Right cardiac atrium (tissue), 5 donors: ENCODE data around the gene AP2A1. TPM values are rescaled to one million over a fixed set of nuclear protein-coding genes. Genes with fewer than 3 reads are reported as not detected.
"Not testable (repeated sequence)": the region's sequence is repeated elsewhere in the genome, so short reads cannot be mapped to it uniquely, and the experiment has no call there.

ENCODE experiments used
- ATAC-seq, 2 donors: fragments of 200-7000 bp; cut with Tn5 transposase; one replicate each; pipeline versions ENCODE4 v1.8.0 to v1.9.1; 2020; ENCODE audit warnings: moderate library complexity in 2 of 2, mild to moderate bottlenecking in 1 of 2
- DNase-seq, 3 donors: peaks; one replicate each; pipeline ENCODE4 v3.0.0-alpha.2; 2020
- H3K27ac ChIP-seq: one replicate; pipeline ENCODE4 v1.5.1; 2013; ENCODE audit warnings: mild to moderate bottlenecking, low read length, control low read depth, moderate library complexity
- H3K27me3 ChIP-seq: one replicate; pipeline ENCODE4 v1.6.1; 2013; ENCODE audit not compliant: control insufficient read depth, insufficient read depth
- H3K4me1 ChIP-seq: one replicate; pipeline ENCODE4 v1.6.1; 2013; ENCODE audit warnings: low read length; ENCODE audit not compliant: control insufficient read depth, insufficient read depth
- H3K4me3 ChIP-seq: one replicate; pipeline ENCODE4 v1.5.1; 2013; ENCODE audit warnings: low read length, control low read depth
- H3K9me3 ChIP-seq: one replicate; pipeline ENCODE4 v1.6.1; 2013; ENCODE audit warnings: low read length; ENCODE audit not compliant: control insufficient read depth
- WGBS: extraction: QIAGEN DNeasy Blood & Tissue Kit; methylation state at CpG from one replicate; pipeline ENCODE4 v1.1.7; 2013; 5-methylcytosine and 5-hydroxymethylcytosine counted together
- intact Hi-C, 4 donors: fragments of 100-400 bp; cut with DNase I; formaldehyde crosslinking; loops; one replicate each; pipeline versions ENCODE4 v1.11.0 to v1.14.0; 2022 to 2023
- long read RNA-seq, 4 donors: library from polyadenylated mRNA; unstranded; transcript quantifications; one replicate each; pipeline ENCODE4 v2.0.0, GENCODE V29; 2020 to 2021
- polyA plus RNA-seq: library from polyadenylated mRNA; stranded (reverse); fragments of 200-250 nt; gene quantifications from one replicate; pipeline ENCODE4 v1.2.3, GENCODE V29; 2013
- total RNA-seq, 4 donors: library from RNA; stranded (reverse); fragmentation: NEBNext Ultra II Directional; extraction: Animal tissue kit (Norgen Biotek cat#: 25700); gene quantifications; one replicate each; pipeline ENCODE4 v1.2.1, GENCODE V29; 2021
- donor health status: healthy with polysubstance abuse.
- donor health status: DM: no; HTN: yes; CAD: no.
- donor health status: DM: no; HTN: no; CAD: no.
- donor health status: DM: no; HTN: yes; CAD: no; lungs with severe emphysema.
- donor health status: DM: yes; HTN: yes; CAD: no.

Gene AP2A1
- total RNA-seq (10 to 100 TPM; 58.8 to 80.7 (median 73.7) TPM), polyA plus RNA-seq (50.8 TPM)
- long read RNA-seq, donor 1, transcript AP2A1-202 (24 exons, 3,286 nt), result major isoform, 19 of 165 reads
- long read RNA-seq, donor 1, transcript AP2A1-201 (23 exons, 3,388 nt), result minor isoform, 14 of 165 reads
- long read RNA-seq, donor 1, partial matches to known transcripts, result 122 of 165 reads
- long read RNA-seq, donor 1, other reads (novel, unspliced or antisense), result 9 of 165 reads
- long read RNA-seq, donor 2, transcript AP2A1-202 (24 exons, 3,286 nt), result major isoform, 35 of 100 reads
- long read RNA-seq, donor 2, transcript AP2A1-201 (23 exons, 3,388 nt), result minor isoform, 21 of 100 reads
- long read RNA-seq, donor 2, partial matches to known transcripts, result 40 of 100 reads
- long read RNA-seq, donor 2, other reads (novel, unspliced or antisense), result 1 of 100 reads
- long read RNA-seq, donor 3, transcript AP2A1-202 (24 exons, 3,286 nt), result major isoform, 16 of 109 reads
- long read RNA-seq, donor 3, transcript AP2A1-201 (23 exons, 3,388 nt), result minor isoform, 15 of 109 reads
- long read RNA-seq, donor 3, partial matches to known transcripts, result 65 of 109 reads
- long read RNA-seq, donor 3, other reads (novel, unspliced or antisense), result 13 of 109 reads
- long read RNA-seq, donor 4, transcript AP2A1-202 (24 exons, 3,286 nt), result major isoform, 18 of 67 reads
- long read RNA-seq, donor 4, transcript AP2A1-201 (23 exons, 3,388 nt), result minor isoform, 12 of 67 reads
- long read RNA-seq, donor 4, partial matches to known transcripts, result 34 of 67 reads
- long read RNA-seq, donor 4, other reads (novel, unspliced or antisense), result 3 of 67 reads

GRCh38 chr19:49766930-49767299, at the start of gene AP2A1:
Gene AP2A1 (plus strand): TSS chr19:49767001. CDS start chr19:49767134, 133 bp downstream.
- intact Hi-C loops, result loop anchor here in 1 of 4 donors (5.0 to 10.0 kb wide), 2 partner anchors 35 to 82 kb away; partner anchors contain the start of gene ADM5
- under 1% methylated on average over 38 of the region's 38 CpGs for WGBS
- DNase-seq, result no peak
- no peak for ATAC-seq
- Histone ChIP-seq H3K4me3 (peak within 1 kb of the TSS; percentile 56), H3K9me3 (no peaks in the 10 kb centered on the region), H3K27me3 (no peaks in the 10 kb centered on the region), H3K27ac (peak within 1 kb of the TSS; percentile 96), H3K4me1 (peaks cover 5% of the 10 kb centered on the region)

DNA sequence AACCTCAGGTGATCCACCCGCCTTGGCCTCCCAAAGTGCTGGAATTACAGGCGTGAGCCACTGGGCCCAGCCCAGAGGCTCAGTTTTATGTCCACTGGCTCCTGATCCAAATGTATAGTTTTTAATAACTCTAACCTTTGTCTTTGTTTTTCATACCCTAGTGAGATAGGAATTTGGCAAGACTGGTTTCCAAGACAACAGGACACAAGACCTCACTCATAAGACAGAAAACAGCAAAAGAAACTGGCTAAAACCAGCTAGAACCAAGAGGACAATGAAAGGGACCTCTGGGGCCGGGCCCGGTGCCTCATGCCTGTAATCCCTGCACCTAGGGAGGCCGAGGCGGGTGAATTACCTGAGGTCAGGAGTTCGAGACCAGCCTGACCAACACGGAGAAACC, 48.3 kb upstream of the AP2A1 start:
- H3K27ac ChIP-seq, result no peak overlapping the region
- 86% methylated on average over 8 of the region's 8 CpGs for WGBS

DNA sequence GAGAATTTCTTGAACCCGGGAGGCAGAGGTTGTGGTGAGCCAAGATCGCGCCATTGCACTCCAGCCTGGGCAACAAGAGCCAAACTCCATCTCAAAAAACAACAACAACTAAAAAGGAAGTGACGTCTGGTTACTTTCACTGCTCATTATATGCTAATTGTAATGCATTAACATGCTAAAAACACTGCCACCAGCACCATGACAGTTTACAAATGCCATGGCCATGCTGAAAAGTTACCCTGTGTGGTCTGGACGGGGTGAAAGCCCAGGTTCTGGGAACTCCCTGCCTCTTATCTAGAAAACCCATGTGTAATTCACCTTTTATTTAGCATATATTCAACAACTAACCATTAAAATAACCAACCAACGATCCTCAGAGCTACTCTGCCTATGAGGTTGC, 47.8 kb upstream of the AP2A1 start:
- DNase-seq (no peak), ATAC-seq (no peak)
- Histone ChIP-seq H3K9me3 (no peaks in the 10 kb centered on the region), H3K27ac (no peak overlapping the region), H3K27me3 (no peaks in the 10 kb centered on the region), H3K4me3 (no peak overlapping the region), H3K4me1 (no peaks in the 10 kb centered on the region)
- intact Hi-C loops, result no loop called here
- 80% methylated on average over 6 of the region's 6 CpGs for WGBS

More for the DNA sequence above, 48.3 kb upstream of the AP2A1 start:
- ATAC-seq (no peak), DNase-seq (no peak)
- no peaks in the 10 kb centered on the region for H3K4me1 ChIP-seq
- H3K9me3 ChIP-seq, result no peaks in the 10 kb centered on the region
- H3K27me3 ChIP-seq, result no peaks in the 10 kb centered on the region
- no peak overlapping the region for H3K4me3 ChIP-seq
- intact Hi-C loops, result no loop called here

DNA sequence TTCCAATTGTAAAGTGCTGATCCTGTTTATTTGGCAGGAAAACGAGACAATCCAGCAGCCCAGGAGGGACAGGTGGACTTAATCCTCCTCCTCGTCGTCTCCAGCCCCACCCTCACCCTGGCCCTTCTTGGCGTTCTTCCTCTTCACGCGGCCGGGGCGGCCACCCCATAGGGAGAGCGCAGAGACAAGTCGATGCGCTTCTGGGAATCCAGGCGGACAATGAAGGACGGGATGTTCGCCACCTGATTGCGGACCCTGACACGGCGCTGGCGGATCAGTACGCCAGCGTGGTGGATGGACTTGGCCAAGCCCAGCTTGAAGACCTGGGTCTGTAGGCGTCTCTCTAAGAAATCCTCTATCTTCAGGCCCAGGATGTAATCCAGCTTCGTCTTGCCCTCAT, 47.4 kb upstream of the AP2A1 start:
- intact Hi-C loops, H3K4me1 ChIP-seq, H3K9me3 ChIP-seq, H3K4me3 ChIP-seq, H3K27me3 ChIP-seq, DNase-seq, H3K27ac ChIP-seq, ATAC-seq: not testable (repeated sequence)
- WGBS, result 83% methylated on average over 22 of the region's 22 CpGs

GRCh38 chr19:49727217-49728030, 39.4 kb upstream of the AP2A1 start:
- peaks cover 5% of the 10 kb centered on the region for H3K4me1 ChIP-seq
- H3K4me3 ChIP-seq, result no peak overlapping the region
- intact Hi-C loops, result no loop called here
- no peaks in the 10 kb centered on the region for H3K27me3 ChIP-seq
- peak; percentile 79 to 91 (median 87) for DNase-seq
- 41% methylated on average over 23 of the region's 23 CpGs for WGBS
- no peaks in the 10 kb centered on the region for H3K9me3 ChIP-seq
- ATAC-seq, result peak; percentile 91 to 94
- peak overlapping the region; percentile 94 for H3K27ac ChIP-seq

DNA sequence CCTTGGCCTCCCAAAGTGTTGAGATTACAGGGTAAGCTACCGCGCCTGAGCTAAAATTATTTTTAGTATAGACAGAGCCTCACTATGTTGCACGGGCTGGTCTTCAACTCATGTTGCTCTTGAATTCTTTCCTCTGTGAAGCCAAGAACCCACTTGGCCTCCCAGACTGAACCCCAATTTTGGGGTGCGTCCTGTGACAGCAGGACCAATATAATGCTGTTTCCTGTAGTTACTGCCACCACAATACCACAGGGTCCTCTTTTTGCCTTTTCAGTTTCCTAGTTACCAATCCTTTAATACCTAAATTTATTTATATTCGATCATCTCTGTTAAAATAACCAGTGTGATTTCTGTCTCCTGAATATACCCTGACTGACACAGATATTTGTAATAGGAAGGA, 36.6 kb upstream of the AP2A1 start:
- Histone ChIP-seq H3K4me1 (peaks cover 5% of the 10 kb centered on the region), H3K27me3 (no peaks in the 10 kb centered on the region), H3K27ac (no peak overlapping the region), H3K4me3 (no peak overlapping the region), H3K9me3 (no peaks in the 10 kb centered on the region)
- intact Hi-C loops, result no loop called here
- DNase-seq (no peak), ATAC-seq (no peak)
- WGBS, result 79% methylated on average over 5 of the region's 5 CpGs

DNA sequence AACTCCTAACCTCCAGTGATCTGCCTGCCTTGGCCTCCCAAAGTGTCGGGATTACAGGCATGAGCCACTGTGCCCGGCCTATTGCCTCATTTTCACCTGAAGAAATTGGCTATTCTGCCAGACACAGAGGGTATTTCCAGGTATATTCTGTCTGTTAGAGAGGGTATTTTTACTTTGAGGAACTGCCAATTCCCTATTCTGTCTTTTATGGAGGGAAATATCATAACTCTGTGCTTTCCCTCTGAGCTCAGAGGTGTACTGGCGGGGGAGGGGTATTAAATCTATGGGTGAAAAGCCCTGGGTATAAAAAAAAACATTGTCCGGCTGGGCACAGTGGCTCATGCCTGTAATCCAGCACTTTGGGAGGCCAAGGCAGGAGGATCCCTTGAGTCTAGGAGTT, 28.5 kb upstream of the AP2A1 start:
- ATAC-seq, result no peak
- Histone ChIP-seq H3K4me1 (no peaks in the 10 kb centered on the region), H3K27me3 (no peaks in the 10 kb centered on the region), H3K9me3 (no peaks in the 10 kb centered on the region), H3K27ac (no peak overlapping the region), H3K4me3 (no peak overlapping the region)
- intact Hi-C loops, result no loop called here
- 87% methylated on average over 4 of the region's 4 CpGs for WGBS
- DNase-seq, result no peak

- H3K4me3 ChIP-seq, result no peak overlapping the region
- DNase-seq (no peak), ATAC-seq (no peak)
- H3K27ac ChIP-seq, result no peak overlapping the region
- WGBS, result 92% methylated on average over 1 of the region's 1 CpG
- no peaks in the 10 kb centered on the region for H3K9me3 ChIP-seq
- no peaks in the 10 kb centered on the region for H3K4me1 ChIP-seq
- no peaks in the 10 kb centered on the region for H3K27me3 ChIP-seq
- intact Hi-C loops, result no loop called here
These were observed 27.7 kb upstream of the AP2A1 start for GRCh38 chr19:49739098-49739497.

- WGBS, result 88% methylated on average over 10 of the region's 10 CpGs
- Histone ChIP-seq H3K9me3 (no peaks in the 10 kb centered on the region), H3K27ac (no peak overlapping the region), H3K27me3 (no peaks in the 10 kb centered on the region), H3K4me3 (no peak overlapping the region), H3K4me1 (no peaks in the 10 kb centered on the region)
- intact Hi-C loops, result no loop called here
- no peak for DNase-seq
- ATAC-seq, result peak; percentile 16 to 37
These were observed 26.9 kb upstream of the AP2A1 start for GRCh38 chr19:49739933-49740332.

DNA sequence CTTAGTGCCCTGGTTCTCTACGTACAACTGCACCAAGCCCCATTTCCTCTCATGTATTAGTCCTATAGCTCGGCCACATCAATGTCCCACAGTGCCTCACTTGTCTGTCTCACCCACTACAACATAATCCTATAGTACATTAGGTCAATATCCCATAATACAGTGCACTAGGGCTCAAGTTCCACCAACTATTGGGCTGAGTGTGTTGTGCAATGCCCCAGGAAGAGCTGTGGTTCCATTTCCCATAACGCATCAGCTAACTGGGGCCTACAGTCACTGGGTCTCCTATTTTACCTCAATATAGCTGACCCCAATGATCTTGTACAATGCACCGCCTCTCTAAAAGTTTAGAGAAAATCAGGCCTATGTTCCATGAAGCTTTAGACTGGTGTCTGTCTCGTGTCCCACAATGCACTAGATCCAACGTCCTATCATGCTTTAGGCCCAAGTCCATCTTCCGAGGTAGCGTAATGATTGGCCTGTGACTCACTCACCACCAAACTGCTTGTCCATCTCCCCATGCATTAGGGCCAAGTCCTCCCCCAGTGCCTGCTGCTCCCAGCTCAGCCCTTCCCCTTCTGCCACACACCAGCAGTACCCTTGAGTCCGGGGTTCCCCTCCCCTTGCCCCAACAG, 25.5 kb upstream of the AP2A1 start:
- H3K4me3 ChIP-seq, result no peak overlapping the region
- no peaks in the 10 kb centered on the region for H3K4me1 ChIP-seq
- intact Hi-C loops, result no loop called here
- H3K27me3 ChIP-seq, result no peaks in the 10 kb centered on the region
- WGBS, result 87% methylated on average over 9 of the region's 9 CpGs
- ATAC-seq, result no peak
- H3K27ac ChIP-seq, result no peak overlapping the region
- DNase-seq, result no peak
- H3K9me3 ChIP-seq, result no peaks in the 10 kb centered on the region
